Testis (tissue), 3 donors: ENCODE results near the gene METTL3. TPM values are rescaled to one million over a fixed set of nuclear protein-coding genes. Genes with fewer than 3 reads are reported as not detected.
"Not testable (repeated sequence)": the region's sequence is repeated elsewhere in the genome, so short reads cannot be mapped to it uniquely, and the experiment has no call there.

Experiments used
- DNase-seq: peaks from one replicate; pipeline ENCODE4 v3.0.0-alpha.2; 2019
- H3K27ac ChIP-seq, 2 donors: fragments of 200-600 bp; sonication (generic); one replicate each; pipeline ENCODE4 v1.5.1; 2019
- H3K27me3 ChIP-seq: fragments of 200-600 bp; sonication (generic); one replicate; pipeline ENCODE4 v1.5.1; 2019
- H3K36me3 ChIP-seq: fragments of 200-600 bp; sonication (generic); one replicate; pipeline ENCODE4 v1.5.1; 2017; ENCODE audit warnings: low read depth; ENCODE audit errors: missing control alignments
- H3K4me1 ChIP-seq: fragments of 200-600 bp; sonication (generic); one replicate; pipeline ENCODE4 v1.5.1; 2019
- H3K4me3 ChIP-seq, 2 donors: fragments of 200-600 bp; sonication (generic); one replicate each; pipeline ENCODE4 v1.5.1; 2017 to 2019
- H3K9me3 ChIP-seq: fragments of 200-600 bp; sonication (generic); one replicate; pipeline ENCODE4 v1.5.1; 2017
- POLR2A ChIP-seq: fragments of 450-650 bp; IDR thresholded peaks from one replicate; pipeline ENCODE4 v1.6.1; 2017; ENCODE audit warnings: antibody characterized with exemption, mild to moderate bottlenecking, moderate library complexity
- WGBS, 2 donors: methylation state at CpG; one replicate each; pipeline ENCODE4 v1.1.5; 2018; 5-methylcytosine and 5-hydroxymethylcytosine counted together
- intact Hi-C: fragments of 100-400 bp; cut with DNase I; formaldehyde crosslinking; loops from one replicate; pipeline ENCODE4 v1.15.1; 2023; ENCODE audit warnings: low total_unique reads
- polyA plus RNA-seq: library from polyadenylated mRNA; stranded (reverse); fragments of 350-450 nt; fragmentation: Illumina TruSeq; extraction: RNeasy Lipid Tissue Mini Kit (QIAGEN cat#74804); gene quantifications from one replicate; pipeline ENCODE4 v1.2.3, GENCODE V29; 2014; ENCODE audit warnings: low read depth, low replicate concordance; ENCODE audit not compliant: insufficient read depth
- total RNA-seq, 2 donors: library from RNA; depleted of rRNA; stranded (reverse); fragments of >200 nt; gene quantifications; one replicate each; pipeline ENCODE4 v1.2.3, GENCODE V29; 2016
- TF ChIP-seq, protein P1 (sequence below), 3 experiments: fragments of 450-650 bp in 2 of 3; fragments of 200-600 bp in 1 of 3; sonication (generic) in 1 of 3; IDR thresholded peaks; one replicate each; pipeline ENCODE4 v1.5.1; 2016 to 2019; ENCODE audit warnings: antibody characterized with exemption in 3 of 3, mild to moderate bottlenecking in 2 of 3, moderate library complexity in 1 of 3

Gene METTL3
- total and polyA plus RNA-seq, 3 donors from 2014 or later: 65.7 to 81.1 (median 66.3) TPM

DNA sequence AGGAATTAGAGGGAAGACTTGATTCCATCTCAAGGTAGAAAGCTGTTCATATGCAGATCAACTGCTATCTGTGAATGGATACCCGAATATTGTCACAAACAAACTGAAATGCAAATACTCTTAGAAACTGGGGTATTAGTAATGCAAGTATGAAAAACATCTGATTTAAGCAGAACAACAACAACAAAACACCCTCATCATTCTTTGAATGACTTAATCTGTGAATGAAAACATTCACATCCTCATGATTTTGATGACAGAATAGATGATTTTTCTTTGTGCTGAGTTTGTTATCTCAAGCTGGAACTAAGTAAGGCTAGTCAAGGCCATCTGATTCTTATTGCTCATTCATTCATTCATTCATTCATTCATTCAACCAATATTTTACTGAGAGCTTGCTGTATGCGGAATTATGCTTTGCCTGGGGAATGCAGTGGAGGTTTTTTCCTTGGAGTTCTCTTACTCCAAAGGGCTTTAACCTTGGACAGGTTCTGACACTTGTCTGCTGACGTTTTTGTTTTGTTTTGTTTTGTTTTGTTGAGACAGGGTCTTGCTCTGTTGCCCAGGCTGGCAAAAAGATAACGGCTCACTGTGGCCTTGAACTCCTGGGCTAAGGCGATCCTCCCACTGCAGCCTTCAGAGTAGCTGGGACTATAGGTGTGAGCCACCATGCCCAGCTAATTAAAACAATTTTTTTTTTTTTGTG, 45.4 kb upstream of the METTL3 start:
- TF ChIP-seq, protein P1, sequence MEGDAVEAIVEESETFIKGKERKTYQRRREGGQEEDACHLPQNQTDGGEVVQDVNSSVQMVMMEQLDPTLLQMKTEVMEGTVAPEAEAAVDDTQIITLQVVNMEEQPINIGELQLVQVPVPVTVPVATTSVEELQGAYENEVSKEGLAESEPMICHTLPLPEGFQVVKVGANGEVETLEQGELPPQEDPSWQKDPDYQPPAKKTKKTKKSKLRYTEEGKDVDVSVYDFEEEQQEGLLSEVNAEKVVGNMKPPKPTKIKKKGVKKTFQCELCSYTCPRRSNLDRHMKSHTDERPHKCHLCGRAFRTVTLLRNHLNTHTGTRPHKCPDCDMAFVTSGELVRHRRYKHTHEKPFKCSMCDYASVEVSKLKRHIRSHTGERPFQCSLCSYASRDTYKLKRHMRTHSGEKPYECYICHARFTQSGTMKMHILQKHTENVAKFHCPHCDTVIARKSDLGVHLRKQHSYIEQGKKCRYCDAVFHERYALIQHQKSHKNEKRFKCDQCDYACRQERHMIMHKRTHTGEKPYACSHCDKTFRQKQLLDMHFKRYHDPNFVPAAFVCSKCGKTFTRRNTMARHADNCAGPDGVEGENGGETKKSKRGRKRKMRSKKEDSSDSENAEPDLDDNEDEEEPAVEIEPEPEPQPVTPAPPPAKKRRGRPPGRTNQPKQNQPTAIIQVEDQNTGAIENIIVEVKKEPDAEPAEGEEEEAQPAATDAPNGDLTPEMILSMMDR (IDR thresholded peaks at IDR 0.05): no peak
- no peak for TF ChIP-seq POLR2A
- DNase-seq: no peak
- Histone ChIP-seq H3K9me3 (no peaks in the 10 kb centered on the region), H3K4me3 (no peak overlapping the region), H3K27ac (peak overlapping the region in 1 of 2 donors; percentile 76), H3K27me3 (no peaks in the 10 kb centered on the region), H3K36me3 (no peaks in the 10 kb centered on the region), H3K4me1 (peaks cover 17% of the 10 kb centered on the region)
- intact Hi-C loops: no loop called here
- WGBS, 2 donors: 42 to 43% methylated on average over 5 of the region's 5 CpGs

DNA sequence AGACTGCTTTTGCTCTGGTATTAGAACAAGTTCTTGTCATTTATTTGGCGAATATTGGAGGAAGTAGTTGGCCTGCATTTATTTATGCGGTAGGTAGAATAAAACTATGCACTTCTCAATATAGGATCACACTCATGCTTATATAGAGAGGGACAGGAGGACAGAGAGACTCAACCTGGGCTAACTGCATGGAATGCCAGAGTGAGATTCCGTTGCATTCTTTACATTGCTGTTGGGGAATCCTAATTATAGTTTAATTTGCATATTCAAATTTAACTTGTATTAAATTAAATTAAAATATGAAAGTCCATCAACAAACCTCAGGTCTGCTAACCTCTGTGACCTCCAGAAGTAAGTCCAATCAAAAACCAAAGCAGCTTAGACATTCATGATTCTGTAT, 42.1 kb upstream of the METTL3 start:
- DNase-seq: no peak
- Histone ChIP-seq H3K9me3 (no peaks in the 10 kb centered on the region), H3K4me3 (no peak overlapping the region), H3K27ac (no peak overlapping the region), H3K36me3 (no peaks in the 10 kb centered on the region), H3K27me3 (no peaks in the 10 kb centered on the region), H3K4me1 (peaks cover 15% of the 10 kb centered on the region)
- TF ChIP-seq POLR2A: no peak
- TF ChIP-seq, protein P1 (IDR thresholded peaks at IDR 0.05): no peak
- intact Hi-C loops: no loop called here
- WGBS, 2 donors: 91 to 96% methylated on average over 3 of the region's 3 CpGs

DNA sequence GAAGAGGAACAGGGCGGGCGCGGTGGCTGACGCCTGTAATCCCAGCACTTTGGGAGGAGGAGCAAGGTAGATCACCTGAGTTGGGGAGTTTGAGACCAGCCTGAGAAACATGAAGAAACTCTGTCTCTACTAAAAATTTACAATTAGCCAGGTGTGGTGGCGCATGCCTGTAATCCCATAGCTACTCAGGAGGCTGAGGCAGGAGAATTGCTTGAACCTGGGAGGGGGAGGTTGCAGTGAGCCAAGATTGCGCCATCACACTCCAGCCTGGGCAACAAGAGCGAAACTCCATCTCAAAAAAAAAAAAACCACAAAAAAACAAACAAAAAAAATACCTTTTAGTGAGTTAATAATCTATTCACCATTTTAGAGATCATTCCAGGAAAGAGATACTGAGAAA, 33.4 kb upstream of the METTL3 start:
- H3K36me3 ChIP-seq, H3K27ac ChIP-seq, H3K4me3 ChIP-seq, H3K4me1 ChIP-seq, H3K9me3 ChIP-seq, H3K27me3 ChIP-seq, DNase-seq, intact Hi-C loops: not testable (repeated sequence)
- WGBS, 2 donors: 89 to 96% methylated on average over 7 of the region's 7 CpGs

DNA sequence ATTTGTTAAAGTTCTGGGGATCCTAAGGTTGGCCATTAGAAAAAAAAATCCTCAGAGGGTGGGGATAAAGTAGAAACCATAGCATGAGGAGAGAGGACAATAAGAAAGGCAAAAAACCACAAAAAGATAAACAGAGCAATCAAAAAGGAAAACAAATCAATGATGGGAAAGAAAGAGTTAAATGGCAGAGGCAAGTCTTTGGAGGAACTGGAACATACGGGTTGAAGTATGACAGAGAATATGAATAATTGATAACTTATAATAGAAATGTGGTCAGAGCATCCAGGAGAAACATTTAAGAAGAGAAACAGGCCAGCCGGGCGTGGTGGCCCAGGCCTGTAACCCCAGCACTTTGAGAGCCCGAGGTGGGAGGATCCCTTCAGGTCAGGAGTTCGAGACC, 32.8 kb upstream of the METTL3 start:
- Histone ChIP-seq H3K27ac (no peak overlapping the region), H3K4me3 (no peak overlapping the region), H3K36me3 (no peaks in the 10 kb centered on the region), H3K4me1 (no peaks in the 10 kb centered on the region), H3K9me3 (no peaks in the 10 kb centered on the region), H3K27me3 (no peaks in the 10 kb centered on the region)
- TF ChIP-seq, protein P1 (IDR thresholded peaks at IDR 0.05): no peak
- TF ChIP-seq POLR2A: no peak
- DNase-seq: no peak
- WGBS, 2 donors: 66 to 67% methylated on average over 5 of the region's 5 CpGs
- intact Hi-C loops: no loop called here

DNA sequence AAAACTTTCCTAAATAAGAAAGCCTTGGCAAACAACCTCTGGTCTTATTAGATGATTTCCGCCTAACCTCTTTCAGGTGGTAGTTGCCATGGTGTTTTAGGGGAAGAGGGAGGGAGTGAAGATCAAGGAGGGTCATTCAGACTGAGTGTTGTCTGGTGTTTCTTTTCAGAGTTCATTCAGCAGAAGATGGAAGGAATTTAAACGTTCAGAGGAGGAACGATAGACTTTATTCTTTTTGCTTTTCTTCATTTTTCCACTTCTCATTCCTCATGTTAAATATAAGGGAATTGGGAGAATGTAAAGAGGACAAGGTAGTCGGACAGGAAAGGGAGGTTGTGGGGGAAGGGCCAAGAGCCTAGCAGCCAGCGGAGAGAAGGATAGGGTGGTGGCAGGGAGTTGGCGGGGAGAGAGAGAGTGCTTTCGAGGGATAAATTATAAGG, 32.4 kb upstream of the METTL3 start:
- DNase-seq: no peak
- Histone ChIP-seq H3K27me3 (no peaks in the 10 kb centered on the region), H3K27ac (no peak overlapping the region), H3K9me3 (no peaks in the 10 kb centered on the region), H3K4me1 (no peaks in the 10 kb centered on the region), H3K4me3 (no peak overlapping the region), H3K36me3 (no peaks in the 10 kb centered on the region)
- intact Hi-C loops: no loop called here
- 43 to 46% methylated on average over 7 of the region's 7 CpGs for WGBS, 2 donors
- TF ChIP-seq, protein P1 (IDR thresholded peaks at IDR 0.05): no peak
- no peak for TF ChIP-seq POLR2A
